ENCODE results near the gene SLC12A7.
A peak's percentile ranks its signal among the peaks of the same experiment; 100 is the strongest.
"Not testable (repeated sequence)": the region's sequence is repeated elsewhere in the genome, so short reads cannot be mapped to it uniquely, and the experiment has no call there.

SLC12A7 gene

DNA sequence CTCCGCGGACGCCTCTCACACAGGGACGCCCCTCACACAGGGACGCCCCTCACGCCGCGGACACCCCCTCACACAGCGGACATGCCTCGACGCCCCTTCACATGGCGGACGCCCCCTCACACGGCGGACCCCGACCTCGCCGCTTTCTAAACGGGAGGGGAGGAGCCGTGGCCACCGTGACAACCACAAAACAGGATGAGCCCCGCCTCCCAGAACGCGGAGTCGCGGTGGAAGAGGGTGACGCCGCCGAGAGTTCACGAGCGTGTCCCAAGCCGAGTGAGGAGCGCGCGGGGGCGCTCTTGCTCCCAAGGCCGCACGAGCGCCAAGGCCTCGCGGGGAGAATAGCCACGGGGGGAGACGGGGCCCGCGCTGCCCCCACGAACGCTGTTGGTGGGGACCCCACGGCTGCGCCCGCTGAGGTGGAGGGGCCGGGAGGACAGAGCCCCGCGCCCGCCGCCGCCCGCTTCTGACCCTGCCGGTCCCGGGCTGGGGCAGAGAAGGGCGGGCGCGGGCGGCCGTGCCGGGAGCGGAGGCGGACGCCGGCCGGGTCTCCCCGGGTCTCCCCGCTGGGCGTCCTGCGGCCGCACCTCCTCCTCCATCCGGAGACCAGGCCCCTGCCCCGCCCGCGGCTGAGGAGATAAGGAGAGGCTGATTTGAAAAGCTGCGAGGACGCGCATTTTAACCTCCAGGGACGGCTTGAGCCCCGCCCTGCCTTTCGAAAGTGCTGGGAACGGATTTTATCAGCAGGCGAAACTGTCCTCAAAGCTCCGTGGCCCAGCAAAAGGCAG, 107.2 kb downstream of the SLC12A7 start:
- peak in 3 of 5 donors; percentile 22 to 54 (median 32) for DNase-seq

DNA sequence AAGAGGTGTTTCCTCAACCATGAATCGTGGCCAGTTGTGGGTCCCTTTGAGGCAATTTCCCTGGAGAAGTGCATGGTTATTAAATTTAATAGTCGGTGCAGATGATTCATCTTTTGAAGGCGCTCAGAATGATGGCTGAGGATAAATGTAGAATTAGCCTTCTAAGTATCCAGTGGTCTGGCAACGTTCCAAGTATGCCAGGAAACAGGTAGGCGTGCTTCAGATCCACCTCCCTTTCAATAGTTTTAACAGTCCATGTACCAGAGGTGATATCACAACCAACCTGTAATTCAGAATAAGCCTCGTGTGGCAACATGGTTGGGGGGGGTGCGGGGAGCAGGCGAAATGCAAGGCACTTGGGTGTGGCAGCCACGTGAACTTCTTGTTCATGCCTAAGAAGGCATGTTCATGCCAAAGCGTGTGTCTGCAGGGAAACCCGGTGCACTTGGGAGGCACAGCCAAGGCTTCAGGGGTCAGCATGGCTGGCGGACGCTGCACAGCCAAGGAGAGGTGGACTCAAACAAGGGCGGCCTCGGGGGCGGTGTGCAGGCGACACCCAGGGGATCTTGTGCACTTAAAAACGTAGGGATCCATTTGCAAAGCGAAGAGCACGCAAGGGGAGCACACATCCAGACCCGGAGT, 108.4 kb downstream of the SLC12A7 start:
- no peak for DNase-seq

DNA sequence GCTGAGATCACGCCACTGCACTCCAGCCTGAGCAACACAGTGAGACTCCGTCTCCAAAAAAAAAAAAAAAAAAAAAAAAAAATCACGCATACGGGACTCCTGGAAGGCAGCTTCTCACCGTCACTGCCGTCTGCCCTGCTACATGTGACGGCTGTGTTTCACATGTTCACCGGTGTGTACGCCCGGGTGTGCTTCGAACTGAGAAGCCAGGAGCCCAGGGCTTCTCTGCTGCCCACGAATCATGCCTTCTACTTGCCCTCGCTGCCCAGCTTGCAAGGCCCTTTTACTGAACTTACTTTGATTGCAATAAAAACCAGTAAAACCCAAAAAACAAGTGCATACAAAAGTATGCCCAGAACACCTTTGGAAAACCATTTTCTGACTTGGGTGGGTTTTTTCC, 109.0 kb downstream of the SLC12A7 start:
- DNase-seq = no peak

DNA sequence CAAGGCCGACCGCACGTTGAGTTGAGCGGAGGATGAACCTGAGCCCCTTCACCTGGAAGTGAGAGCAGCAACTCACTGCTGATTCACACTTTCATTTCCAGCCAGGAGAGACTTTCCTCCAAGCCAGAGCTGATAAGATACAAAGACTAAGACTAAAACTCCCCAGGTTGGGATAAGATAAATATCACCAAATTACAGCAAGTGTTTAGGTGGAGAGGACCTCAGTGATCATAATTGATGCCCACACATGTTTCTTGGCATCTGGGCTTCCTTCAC, 109.7 kb downstream of the SLC12A7 start:
- no peak for DNase-seq

DNA sequence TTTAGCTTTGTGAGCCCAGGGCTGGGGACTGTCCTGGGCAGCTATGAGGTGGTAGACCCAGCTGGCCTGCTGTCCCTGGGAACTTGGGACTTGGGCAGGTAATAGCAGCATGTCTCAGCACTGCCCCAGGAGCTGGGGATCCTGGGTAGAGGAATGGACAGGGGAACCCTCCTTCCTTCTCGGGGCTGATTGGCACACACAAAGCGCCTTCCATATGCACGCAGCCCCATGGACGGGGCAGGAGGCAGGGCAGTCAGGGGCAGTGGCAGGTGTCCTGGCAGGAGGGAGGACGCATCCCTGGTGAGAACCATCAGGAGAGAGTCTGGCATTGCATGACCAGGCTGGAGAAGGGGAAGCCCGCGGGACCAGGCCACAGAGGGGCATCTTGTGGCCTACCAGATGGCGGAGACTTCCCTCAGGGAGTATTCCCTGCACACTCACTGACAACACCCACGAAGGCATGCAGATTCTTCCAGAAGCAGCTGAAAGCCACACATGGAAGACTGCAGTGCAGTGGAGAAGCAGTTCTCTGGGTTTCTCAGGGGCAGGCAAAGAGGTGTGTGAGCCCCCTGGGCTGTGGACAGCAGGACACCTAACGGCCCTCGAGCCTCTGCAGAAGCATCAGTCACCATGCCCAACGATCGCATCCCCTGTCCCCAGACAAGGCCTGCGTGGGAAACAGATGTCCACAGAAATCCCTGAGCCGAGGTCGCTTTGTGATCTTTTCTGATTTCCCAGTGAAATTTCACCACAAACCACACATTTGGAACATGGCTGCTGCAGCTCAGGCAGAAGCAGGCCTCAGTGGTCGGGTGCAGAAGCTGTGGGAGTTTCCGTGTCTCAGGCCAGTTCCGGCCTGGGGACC, 110.2 kb downstream of the SLC12A7 start:
- DNase-seq = no peak

DNA sequence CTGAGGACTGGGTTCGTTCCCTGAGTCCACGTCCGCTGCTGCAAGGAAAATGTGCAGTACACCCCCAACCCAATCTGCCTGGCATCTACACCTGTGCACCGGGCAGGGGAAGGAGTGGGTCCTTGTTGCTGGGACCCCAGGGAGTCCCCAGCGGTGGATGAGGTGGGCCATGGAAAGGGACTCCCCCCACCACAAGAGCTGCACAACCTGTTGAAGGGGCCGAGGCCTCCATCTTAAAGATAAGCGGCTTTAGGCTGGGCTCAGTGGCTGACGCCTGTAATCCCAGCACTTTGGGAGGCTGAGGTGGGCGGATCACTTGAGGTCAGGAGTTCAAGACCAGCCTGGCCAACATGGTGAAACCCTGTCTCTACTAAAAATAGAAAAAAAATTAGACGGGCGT, 111.0 kb downstream of the SLC12A7 start:
- DNase-seq = not testable (repeated sequence)

All from T-helper 1 cell (primary cell).